PC-9 (cell line): Measurements from ENCODE around the gene GATB. TPM values are rescaled to one million over a fixed set of nuclear protein-coding genes. Genes with fewer than 3 reads are reported as not detected.

Experiments used
- BruUV-seq: library from RNA; stranded (reverse); fragments of 400-500 nt; replicated peaks from 2 replicates; lab custom pipeline; 2021; lab: Mats Ljungman, UMichigan
- CTCF ChIA-PET: fragments of 300-600 bp; sonication (Branson Sonifier 250); formaldehyde crosslinking; loops from one replicate; lab custom pipeline; 2022; ENCODE audit warnings: antibody characterized with exemption; lab: Charles Lee
- POLR2A ChIA-PET: fragments of 300-600 bp; sonication (Branson Sonifier 250); formaldehyde crosslinking; loops from one replicate; lab custom pipeline; 2022; ENCODE audit warnings: antibody characterized with exemption; ENCODE audit not compliant: unreplicated experiment; lab: Charles Lee
- DNase-seq, 2 experiments: peaks; one replicate each; pipeline versions ENCODE4 v3.0.0 to v3.0.0-alpha.2; 2015 to 2022; ENCODE audit warnings: mixed read lengths in 1 of 2
- H2AFZ ChIP-seq: fragments of 200-600 bp; sonication (generic); 2 replicates; pipeline ENCODE4 v1.8.1; 2017; ENCODE audit warnings: antibody characterized with exemption
- H3F3A ChIP-seq: fragments of 200-600 bp; sonication (generic); 2 replicates; pipeline ENCODE4 v1.8.1; 2017; ENCODE audit warnings: antibody characterized with exemption, mild to moderate bottlenecking, low read depth; ENCODE audit not compliant: insufficient read depth
- H3K27ac ChIP-seq: fragments of 200-600 bp; sonication (generic); 2 replicates; pipeline ENCODE4 v1.6.1; 2016; ENCODE audit warnings: mixed run types
- H3K27me3 ChIP-seq: fragments of 200-600 bp; sonication (generic); 2 replicates; pipeline ENCODE4 v1.6.1; 2016; ENCODE audit warnings: low read depth, mixed run types; ENCODE audit not compliant: insufficient read depth
- H3K36me3 ChIP-seq: fragments of 200-600 bp; sonication (generic); 2 replicates; pipeline ENCODE4 v1.6.1; 2016; ENCODE audit warnings: low read depth, mixed run types
- H3K4me1 ChIP-seq: fragments of 200-600 bp; sonication (generic); replicated peaks from 2 replicates; pipeline ENCODE4 v1.6.1; 2016; ENCODE audit warnings: mixed run types; ENCODE audit not compliant: insufficient read depth
- H3K4me2 ChIP-seq: fragments of 200-600 bp; sonication (generic); 2 replicates; pipeline ENCODE4 v1.6.1; 2017; ENCODE audit warnings: mixed run types
- H3K4me3 ChIP-seq: fragments of 200-600 bp; sonication (generic); 2 replicates; pipeline ENCODE4 v1.6.1; 2016; ENCODE audit warnings: mixed run types
- H3K79me2 ChIP-seq: fragments of 200-600 bp; sonication (generic); 2 replicates; pipeline ENCODE4 v1.6.1; 2017; ENCODE audit warnings: low read depth, mixed run types
- H3K9me2 ChIP-seq: fragments of 200-600 bp; sonication (generic); 2 replicates; pipeline ENCODE4 v1.8.1; 2017; ENCODE audit warnings: mild to moderate bottlenecking; ENCODE audit not compliant: insufficient read depth
- H3K9me3 ChIP-seq: fragments of 200-600 bp; sonication (generic); 2 replicates; pipeline ENCODE4 v1.8.1; 2016; ENCODE audit warnings: low read depth; ENCODE audit not compliant: insufficient read depth
- H4K20me1 ChIP-seq: fragments of 200-600 bp; sonication (generic); 2 replicates; pipeline ENCODE4 v1.8.1; 2017; ENCODE audit not compliant: insufficient read depth
- EZH2 ChIP-seq: fragments of 200-600 bp; sonication (generic); IDR thresholded peaks from 2 replicates; pipeline ENCODE4 v1.8.0; 2017; ENCODE audit warnings: antibody characterized with exemption, low read depth
- intact Hi-C: fragments of 100-400 bp; cut with micrococcal nuclease; formaldehyde crosslinking; loops from one replicate; pipeline ENCODE4 v1.10.0; 2022; ENCODE audit not compliant: unreplicated experiment
- total RNA-seq: library from RNA; stranded (reverse); gene quantifications from 2 replicates; pipeline ENCODE4 v1.2.3, GENCODE V29; 2021
- TF ChIP-seq, protein P1 (sequence below): fragments of 200-600 bp; sonication (generic); conservative IDR thresholded peaks from 2 replicates; pipeline ENCODE4 v1.6.1; 2017; ENCODE audit warnings: mixed run types, antibody characterized with exemption, mild to moderate bottlenecking, moderate library complexity

GATB gene
- total RNA-seq, 1 experiment from 2014 or later, result 24.2 TPM

DNA sequence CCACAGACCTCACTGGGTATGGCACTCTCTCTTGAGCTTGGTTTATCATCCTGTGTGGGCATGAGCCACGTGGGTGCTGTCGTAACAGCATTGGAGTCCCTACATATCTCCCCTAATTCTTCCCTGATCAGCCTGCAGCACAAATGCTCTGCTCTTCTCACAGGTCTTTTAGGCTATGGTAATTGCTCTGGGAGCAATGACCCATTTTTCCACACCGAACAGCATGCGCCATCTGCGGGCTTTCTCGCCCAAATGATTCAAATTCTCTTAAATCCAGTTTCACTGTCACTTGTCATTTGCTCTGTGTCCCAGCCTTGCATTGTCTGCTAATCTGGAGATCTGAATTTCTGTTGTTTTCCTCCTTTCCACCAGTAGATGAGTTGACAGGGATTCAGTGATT lies 48.9 kb upstream of the GATB start:
- BruUV-seq, result no TSS peak
- POLR2A ChIA-PET, result no interaction called here
- TF ChIP-seq, protein P1, sequence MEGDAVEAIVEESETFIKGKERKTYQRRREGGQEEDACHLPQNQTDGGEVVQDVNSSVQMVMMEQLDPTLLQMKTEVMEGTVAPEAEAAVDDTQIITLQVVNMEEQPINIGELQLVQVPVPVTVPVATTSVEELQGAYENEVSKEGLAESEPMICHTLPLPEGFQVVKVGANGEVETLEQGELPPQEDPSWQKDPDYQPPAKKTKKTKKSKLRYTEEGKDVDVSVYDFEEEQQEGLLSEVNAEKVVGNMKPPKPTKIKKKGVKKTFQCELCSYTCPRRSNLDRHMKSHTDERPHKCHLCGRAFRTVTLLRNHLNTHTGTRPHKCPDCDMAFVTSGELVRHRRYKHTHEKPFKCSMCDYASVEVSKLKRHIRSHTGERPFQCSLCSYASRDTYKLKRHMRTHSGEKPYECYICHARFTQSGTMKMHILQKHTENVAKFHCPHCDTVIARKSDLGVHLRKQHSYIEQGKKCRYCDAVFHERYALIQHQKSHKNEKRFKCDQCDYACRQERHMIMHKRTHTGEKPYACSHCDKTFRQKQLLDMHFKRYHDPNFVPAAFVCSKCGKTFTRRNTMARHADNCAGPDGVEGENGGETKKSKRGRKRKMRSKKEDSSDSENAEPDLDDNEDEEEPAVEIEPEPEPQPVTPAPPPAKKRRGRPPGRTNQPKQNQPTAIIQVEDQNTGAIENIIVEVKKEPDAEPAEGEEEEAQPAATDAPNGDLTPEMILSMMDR, result no peak
- TF ChIP-seq EZH2, result no peak
- Histone ChIP-seq H3F3A (no peaks in the 10 kb centered on the region), H2AFZ (no peak overlapping the region), H3K4me1 (0 out of 2 replicates have a peak, but pooled peaks cover 4% of the 10 kb centered on the region), H3K4me2 (no peak overlapping the region), H3K9me2 (no peaks in the 10 kb centered on the region), H3K79me2 (no peaks in the 10 kb centered on the region), H3K9me3 (no peaks in the 10 kb centered on the region), H3K4me3 (no peak overlapping the region), H3K27me3 (no peaks in the 10 kb centered on the region), H3K27ac (no peak overlapping the region), H3K36me3 (no peaks in the 10 kb centered on the region), H4K20me1 (no peaks in the 10 kb centered on the region)
- intact Hi-C loops, result no loop called here
- CTCF ChIA-PET, result no interaction called here
- DNase-seq, result no peak

DNA sequence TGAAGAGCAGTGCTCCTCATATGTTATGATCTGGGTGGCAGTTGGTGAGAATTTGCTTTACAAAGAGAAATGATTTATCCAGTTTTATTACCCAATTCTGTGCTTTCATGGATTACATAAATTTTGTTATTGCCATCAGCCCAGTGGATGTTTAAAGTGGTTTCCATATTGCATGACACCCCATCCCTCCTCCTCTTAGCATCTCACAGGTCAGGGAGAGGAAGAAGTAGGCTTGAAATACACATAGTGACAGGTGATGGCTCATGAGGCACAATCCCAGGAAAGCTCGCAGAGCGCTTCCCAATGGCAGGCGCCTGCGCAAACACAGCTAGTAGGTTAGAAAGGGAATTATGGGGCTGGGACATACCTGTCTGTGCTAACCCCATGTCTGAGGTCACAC lies 47.7 kb upstream of the GATB start:
- Histone ChIP-seq H2AFZ (no peak overlapping the region), H3K4me2 (no peak overlapping the region), H3K79me2 (no peaks in the 10 kb centered on the region), H3F3A (no peaks in the 10 kb centered on the region), H3K9me3 (no peaks in the 10 kb centered on the region), H3K9me2 (no peaks in the 10 kb centered on the region), H3K4me1 (0 out of 2 replicates have a peak, but pooled peaks cover 4% of the 10 kb centered on the region), H3K27ac (no peak overlapping the region), H4K20me1 (no peaks in the 10 kb centered on the region), H3K4me3 (no peak overlapping the region), H3K36me3 (no peaks in the 10 kb centered on the region), H3K27me3 (no peaks in the 10 kb centered on the region)
- BruUV-seq, result no TSS peak
- intact Hi-C loops, result no loop called here
- DNase-seq, result no peak
- CTCF ChIA-PET, result no interaction called here
- POLR2A ChIA-PET, result no interaction called here
- TF ChIP-seq, protein P1, result no peak
- no peak for TF ChIP-seq EZH2

DNA sequence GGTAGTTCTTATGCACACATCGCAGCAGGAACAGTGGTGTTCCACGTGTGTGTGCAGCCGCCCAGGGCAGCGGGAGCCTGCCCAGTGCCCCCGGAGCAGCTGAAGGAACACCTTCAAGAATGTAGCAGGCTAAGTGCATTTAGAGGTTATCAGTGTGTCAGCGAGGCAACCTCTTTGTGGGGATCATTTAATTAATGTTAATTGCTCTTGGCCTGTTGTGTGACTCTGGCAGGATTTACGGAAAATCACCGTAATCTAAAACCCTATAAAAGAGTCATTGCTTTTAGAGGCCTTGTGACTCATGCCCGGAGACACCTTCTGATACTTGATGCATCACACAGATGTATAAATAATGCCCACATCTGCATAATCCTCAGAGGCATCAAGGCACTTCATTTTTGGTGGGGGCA lies 47.3 kb upstream of the GATB start:
- no peak overlapping the region for H3K4me2 ChIP-seq
- H3K36me3 ChIP-seq, result no peaks in the 10 kb centered on the region
- no peaks in the 10 kb centered on the region for H3K9me2 ChIP-seq
- H3F3A ChIP-seq, result no peaks in the 10 kb centered on the region
- no peak overlapping the region for H3K27ac ChIP-seq
- BruUV-seq, result no TSS peak
- intact Hi-C loops, result no loop called here
- H3K9me3 ChIP-seq, result no peaks in the 10 kb centered on the region
- 0 out of 2 replicates have a peak, but pooled peaks cover 4% of the 10 kb centered on the region for H3K4me1 ChIP-seq
- no peak for DNase-seq
- no peak overlapping the region for H2AFZ ChIP-seq
- H3K4me3 ChIP-seq, result no peak overlapping the region
- no peaks in the 10 kb centered on the region for H3K79me2 ChIP-seq
- TF ChIP-seq, protein P1, result no peak
- no peak for TF ChIP-seq EZH2
- POLR2A ChIA-PET, result no interaction called here
- H3K27me3 ChIP-seq, result no peaks in the 10 kb centered on the region
- no peaks in the 10 kb centered on the region for H4K20me1 ChIP-seq
- CTCF ChIA-PET, result no interaction called here
